ENCODE data around the gene TRMT2A.

- TF ChIP-seq POLR2AphosphoS5 (IDR thresholded peaks at IDR 0.05; ENCODE audit: low read depth, low read length) (no peak), EZH2phosphoT487 (IDR thresholded peaks at IDR 0.05; ENCODE audit: borderline replicate concordance, low read depth) (no peak)
Measured at GRCh38 chr22:20089226-20089976, 27.6 kb downstream of the TRMT2A start.

All from SK-N-SH (cell line).